ENCODE results near the gene MAP3K13.

The MAP3K13 gene

DNA sequence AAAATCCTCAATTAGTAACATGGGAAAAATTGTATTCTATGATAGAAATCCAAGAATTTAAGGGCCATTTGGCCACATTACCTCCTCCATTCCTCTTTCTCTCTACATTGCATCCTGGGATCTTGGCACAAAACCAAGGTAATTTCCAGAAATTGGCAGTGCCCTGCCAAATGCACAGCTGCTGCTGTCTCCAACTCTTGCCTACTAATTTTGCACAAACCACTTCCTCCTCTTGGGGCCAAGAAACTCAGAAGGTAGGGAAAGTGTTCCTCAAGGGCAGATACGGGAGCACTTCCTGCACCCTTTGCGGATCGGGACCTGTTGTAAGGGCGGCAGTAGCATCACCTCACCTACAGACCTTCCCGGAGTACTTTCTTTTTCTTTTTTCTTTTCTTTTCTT lies 57.8 kb downstream of the MAP3K13 start:
- TF ChIP-seq, protein P1, sequence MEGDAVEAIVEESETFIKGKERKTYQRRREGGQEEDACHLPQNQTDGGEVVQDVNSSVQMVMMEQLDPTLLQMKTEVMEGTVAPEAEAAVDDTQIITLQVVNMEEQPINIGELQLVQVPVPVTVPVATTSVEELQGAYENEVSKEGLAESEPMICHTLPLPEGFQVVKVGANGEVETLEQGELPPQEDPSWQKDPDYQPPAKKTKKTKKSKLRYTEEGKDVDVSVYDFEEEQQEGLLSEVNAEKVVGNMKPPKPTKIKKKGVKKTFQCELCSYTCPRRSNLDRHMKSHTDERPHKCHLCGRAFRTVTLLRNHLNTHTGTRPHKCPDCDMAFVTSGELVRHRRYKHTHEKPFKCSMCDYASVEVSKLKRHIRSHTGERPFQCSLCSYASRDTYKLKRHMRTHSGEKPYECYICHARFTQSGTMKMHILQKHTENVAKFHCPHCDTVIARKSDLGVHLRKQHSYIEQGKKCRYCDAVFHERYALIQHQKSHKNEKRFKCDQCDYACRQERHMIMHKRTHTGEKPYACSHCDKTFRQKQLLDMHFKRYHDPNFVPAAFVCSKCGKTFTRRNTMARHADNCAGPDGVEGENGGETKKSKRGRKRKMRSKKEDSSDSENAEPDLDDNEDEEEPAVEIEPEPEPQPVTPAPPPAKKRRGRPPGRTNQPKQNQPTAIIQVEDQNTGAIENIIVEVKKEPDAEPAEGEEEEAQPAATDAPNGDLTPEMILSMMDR (IDR thresholded peaks at IDR 0.05; ENCODE audit: low read depth, low read length, missing control alignments), result no peak
- peak; percentile 12 for DNase-seq (ENCODE audit: low read depth)
- in situ Hi-C loops (cut with HindIII; ENCODE audit: low sequenced_read_pairs), result no loop called here
- no peak overlapping the region for H3K4me3 ChIP-seq (ENCODE audit: low read depth, low read length)

DNA sequence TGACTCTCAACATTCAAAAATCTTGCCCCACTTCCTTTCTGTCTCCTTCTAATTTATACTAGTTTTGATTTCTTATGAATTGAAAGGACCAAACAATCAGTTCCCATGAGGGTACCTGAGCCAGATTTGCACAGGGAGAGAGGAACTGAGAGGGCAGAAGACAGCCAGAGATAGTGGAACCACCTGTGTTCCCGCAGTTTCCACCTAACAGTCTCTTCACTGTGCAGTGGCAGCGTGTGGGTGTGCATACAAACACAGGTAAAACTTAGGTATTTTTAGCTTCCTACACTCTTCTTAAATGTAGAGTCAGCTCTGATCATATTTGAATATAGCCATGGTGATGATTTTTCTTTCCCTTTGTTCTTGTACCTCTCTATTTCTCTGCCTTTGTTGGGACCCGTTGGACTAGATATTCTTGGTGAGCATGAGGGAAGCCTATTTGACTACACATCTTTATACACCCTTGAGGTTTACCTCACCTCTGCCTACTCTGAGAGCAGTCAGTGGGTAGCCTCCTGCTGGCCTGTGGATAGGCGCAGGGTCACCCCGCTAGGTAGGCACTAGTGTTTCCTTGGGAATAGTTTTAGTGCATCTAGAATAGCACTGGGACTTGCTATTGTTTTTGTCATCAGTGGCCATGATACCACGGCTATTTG lies 58.8 kb downstream of the MAP3K13 start:
- no peak overlapping the region for H3K4me3 ChIP-seq (ENCODE audit: low read depth, low read length)
- in situ Hi-C loops (cut with HindIII; ENCODE audit: low sequenced_read_pairs), result no loop called here
- DNase-seq (ENCODE audit: low read depth), result no peak
- TF ChIP-seq, protein P1 (IDR thresholded peaks at IDR 0.05; ENCODE audit: low read depth, low read length, missing control alignments), result no peak

DNA sequence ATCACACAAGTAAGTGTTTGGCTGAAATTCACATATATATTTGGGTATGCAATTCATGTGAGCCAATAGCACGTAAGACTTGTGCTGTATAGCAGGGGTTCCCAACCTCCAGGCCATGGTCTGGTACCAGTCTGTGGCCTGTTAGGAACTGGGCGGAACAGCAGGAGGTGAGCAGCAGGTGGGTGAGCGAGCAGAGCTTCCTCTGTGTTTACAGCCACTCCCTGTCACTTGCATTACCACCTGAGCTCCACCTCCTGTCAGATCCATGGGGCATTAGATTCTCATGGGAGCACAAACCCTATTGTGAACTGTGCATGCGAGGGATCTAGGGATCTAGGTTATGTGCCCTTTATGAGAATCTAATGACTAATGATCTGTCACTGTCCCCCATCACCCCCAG lies 59.7 kb downstream of the MAP3K13 start:
- in situ Hi-C loops (cut with HindIII; ENCODE audit: low sequenced_read_pairs), result no loop called here
- TF ChIP-seq, protein P1 (IDR thresholded peaks at IDR 0.05; ENCODE audit: low read depth, low read length, missing control alignments), result no peak
- DNase-seq (ENCODE audit: low read depth), result no peak
- H3K4me3 ChIP-seq (ENCODE audit: low read depth, low read length), result no peak overlapping the region

DNA sequence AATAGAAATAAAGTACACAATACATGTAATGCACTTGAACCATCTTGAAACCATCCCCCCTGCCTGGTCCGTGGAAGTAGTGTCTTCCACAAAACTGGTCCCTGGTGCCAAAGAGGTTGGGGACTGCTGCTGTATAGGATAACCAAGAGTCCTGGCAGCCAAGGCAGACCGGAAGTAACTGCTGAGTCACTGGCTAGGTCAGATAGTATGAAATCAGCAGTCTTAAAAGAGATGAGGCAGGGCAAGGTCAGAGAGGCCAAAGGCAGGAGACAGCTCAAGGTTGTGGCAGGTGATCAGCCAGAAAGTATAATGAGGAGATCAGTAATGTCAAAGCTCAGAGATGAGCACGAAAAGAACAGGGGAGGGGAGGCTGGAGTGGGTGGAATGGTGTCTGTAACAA lies 60.2 kb downstream of the MAP3K13 start:
- H3K4me3 ChIP-seq (ENCODE audit: low read depth, low read length), result no peak overlapping the region
- in situ Hi-C loops (cut with HindIII; ENCODE audit: low sequenced_read_pairs), result no loop called here
- TF ChIP-seq, protein P1 (IDR thresholded peaks at IDR 0.05; ENCODE audit: low read depth, low read length, missing control alignments), result no peak
- no peak for DNase-seq (ENCODE audit: low read depth)

DNA sequence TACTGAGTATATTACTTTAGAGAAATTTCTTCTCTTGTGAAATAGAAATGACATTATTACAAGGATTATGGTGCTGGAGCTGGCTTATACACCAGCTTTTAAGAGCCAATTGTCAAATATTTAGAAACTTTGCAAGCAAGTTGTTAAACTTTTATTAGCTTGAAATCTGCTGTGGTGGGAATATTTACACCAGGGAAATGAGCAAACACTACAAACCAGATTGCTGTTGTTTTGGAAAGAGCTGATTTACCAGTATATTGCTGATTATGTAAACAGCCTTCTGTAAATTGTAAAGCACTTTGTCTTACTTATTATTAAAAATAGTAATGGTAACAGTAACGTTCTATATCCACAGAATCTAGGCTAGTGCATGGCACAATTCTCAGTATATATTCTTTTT lies 61.5 kb downstream of the MAP3K13 start:
- DNase-seq (ENCODE audit: low read depth), result no peak
- in situ Hi-C loops (cut with HindIII; ENCODE audit: low sequenced_read_pairs), result no loop called here
- no peak overlapping the region for H3K4me3 ChIP-seq (ENCODE audit: low read depth, low read length)
- TF ChIP-seq, protein P1 (IDR thresholded peaks at IDR 0.05; ENCODE audit: low read depth, low read length, missing control alignments), result no peak

DNA sequence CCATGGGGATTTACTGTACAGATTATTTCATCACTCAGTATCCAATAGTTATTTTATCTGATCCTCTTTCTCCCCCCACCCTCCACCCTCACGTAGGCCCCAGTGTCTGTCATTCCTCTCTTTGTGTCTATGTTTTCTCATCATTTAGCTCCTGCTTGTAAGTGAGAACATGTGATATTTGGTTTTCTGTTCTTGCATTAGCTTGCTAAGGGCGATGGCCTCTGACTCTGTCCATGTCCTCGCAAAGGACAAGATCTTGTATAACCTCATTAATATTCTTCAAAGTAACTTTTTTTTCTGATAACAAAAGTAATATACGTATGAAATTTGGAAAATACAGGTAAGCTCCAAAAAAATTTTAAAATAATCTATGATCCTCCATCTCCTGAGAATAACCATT lies 67.4 kb downstream of the MAP3K13 start:
- TF ChIP-seq, protein P1 (IDR thresholded peaks at IDR 0.05; ENCODE audit: low read depth, low read length, missing control alignments), result no peak
- no peak for DNase-seq (ENCODE audit: low read depth)
- in situ Hi-C loops (cut with HindIII; ENCODE audit: low sequenced_read_pairs), result no loop called here
- H3K4me3 ChIP-seq (ENCODE audit: low read depth, low read length), result no peak overlapping the region

Measured in astrocyte of the cerebellum (primary cell).